GM18508 (cell line): ENCODE results near the gene CACNB3.

Source experiments
- ATAC-seq: cut with Tn5 transposase; IDR thresholded peaks from one replicate; pipeline ENCODE4 v1.9.1; 2021; ENCODE audit warnings: moderate number of reproducible peaks; ENCODE audit not compliant: insufficient read depth, unreplicated experiment

CACNB3 gene

DNA sequence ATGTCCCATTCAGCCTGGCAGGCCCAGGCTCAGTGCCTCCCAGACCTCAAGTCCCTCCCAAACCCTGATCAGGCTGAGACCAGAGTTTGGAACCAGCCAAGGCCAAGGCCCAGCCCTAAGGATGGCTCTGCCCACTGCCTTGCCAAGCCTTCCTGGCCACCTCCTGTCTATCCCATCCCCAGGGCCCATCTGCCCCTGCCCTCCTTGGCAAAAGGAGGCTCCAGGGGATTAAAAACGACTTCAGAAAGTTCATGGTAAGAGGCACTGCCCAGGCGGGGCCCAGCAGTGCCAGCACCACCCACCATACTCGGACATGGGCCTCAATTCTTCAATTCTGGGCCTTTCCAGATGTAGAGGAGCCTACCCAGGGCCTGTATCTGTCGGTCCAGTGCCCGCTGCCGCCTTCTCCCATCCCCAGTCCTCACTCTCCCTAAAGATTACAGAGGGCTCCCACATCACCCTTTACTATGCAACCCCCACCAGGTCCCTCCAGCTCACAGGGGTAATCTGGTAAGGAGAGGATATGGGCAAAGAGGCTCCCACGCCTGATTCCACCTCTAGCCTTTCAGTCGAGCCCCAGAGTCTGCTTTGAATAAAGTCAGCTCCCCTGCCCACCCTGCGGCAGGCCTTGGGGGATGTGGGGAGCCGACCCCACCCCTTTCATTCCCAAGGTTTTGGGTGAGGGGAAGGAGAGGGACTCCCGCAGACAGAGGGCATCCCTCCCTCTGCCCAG is 30.3 kb upstream of the CACNB3 start:
- no peak for ATAC-seq

- no peak for ATAC-seq
These were observed 29.8 kb upstream of the CACNB3 start for GRCh38 chr12:48788524-48788853.

DNA sequence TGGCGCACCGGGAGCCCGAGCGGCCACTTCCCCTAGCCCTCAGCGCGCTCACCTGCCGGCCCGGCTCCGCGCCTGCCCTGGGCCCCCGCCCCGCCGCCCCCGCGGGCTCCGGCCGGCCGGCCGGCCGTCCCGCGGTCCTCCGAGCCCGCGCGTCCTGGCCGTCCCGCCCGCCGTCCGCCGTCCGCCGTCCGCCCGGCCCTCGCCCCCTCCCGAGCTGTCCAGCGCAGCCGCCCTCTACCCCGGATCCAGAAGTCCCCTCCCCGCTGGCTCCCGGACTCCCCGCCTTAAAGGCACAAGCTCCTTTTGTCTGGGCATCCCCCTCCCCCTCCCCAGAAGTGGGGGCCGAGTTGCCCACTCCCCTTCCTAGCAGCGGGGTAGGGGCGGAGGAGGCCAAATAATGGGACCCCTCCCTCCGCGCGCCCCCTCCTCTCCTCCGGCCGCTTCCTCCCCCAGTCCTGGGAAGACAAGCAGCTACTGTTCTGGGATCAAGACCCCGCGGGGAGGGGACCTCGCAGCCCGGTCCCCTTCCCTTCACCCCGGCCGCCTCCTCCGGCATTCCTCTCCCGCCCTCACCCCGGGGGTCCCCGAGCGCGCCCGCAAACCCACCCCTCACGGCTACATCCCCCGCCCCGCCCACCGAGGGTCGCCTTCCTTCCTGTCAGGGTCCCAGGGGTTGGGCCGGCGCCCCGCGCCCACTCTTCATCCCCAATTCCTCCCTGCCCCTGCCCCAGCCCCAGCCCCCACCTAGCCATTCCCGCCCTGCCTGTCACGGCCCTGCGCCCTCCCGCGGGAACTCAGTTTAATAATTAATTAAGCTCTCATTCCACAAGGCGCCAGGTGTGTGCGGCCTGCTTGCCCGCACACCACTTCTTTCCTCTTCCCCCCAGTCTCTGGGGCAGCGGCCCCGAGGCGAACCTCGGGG is 29.2 kb upstream of the CACNB3 start, which contains the start of gene ADCY6:
Gene ADCY6, minus strand, starts transcription at position 236 of the 922 bp plus-strand sequence. CDS start 5,655 bp downstream, outside the sequence.
- ATAC-seq: no peak

GRCh38 chr12:48789858-48790326 is 28.4 kb upstream of the CACNB3 start:
- no peak for ATAC-seq

DNA sequence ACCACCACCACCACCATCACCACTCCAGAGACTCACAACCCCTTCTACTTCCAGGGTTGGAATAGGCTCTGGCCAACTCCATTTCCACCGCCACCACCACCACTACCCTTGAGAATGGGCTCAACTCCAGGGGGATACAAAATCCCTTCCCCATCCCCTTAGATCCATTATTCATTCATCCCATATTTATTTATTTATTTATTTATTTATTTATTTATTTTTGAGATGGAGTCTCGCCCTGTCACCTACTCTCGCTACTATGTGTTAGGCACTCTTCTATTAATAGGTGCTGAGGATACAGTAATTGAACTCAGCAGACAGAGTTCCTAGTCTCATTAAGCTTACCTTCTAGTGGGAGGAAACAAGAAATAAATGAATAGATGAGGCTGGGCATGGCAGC is 24.6 kb upstream of the CACNB3 start:
- ATAC-seq: no peak

GRCh38 chr12:48794870-48795269 is 23.4 kb upstream of the CACNB3 start:
- ATAC-seq: no peak

- ATAC-seq: no peak
These were observed 22.5 kb upstream of the CACNB3 start for GRCh38 chr12:48795550-48796455.

DNA sequence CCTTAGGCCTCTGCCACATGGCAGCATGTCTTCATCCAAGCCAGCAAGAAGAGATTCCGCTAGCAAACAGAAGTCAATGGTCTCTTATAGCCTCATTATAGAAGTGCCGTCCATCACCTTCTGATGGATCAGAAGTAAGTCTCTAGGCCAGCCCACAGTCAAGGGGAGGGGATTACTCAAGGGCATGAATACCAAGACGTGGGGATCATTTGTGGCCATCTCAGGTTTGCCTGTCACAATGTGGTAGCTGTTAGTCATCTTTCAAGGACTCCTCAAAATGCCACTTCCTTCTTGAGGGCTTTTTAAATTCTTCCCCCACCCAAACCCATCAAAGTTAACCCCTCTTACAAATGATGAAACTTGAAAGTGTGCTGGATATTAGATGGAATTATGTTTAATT is 21.3 kb upstream of the CACNB3 start:
- ATAC-seq: no peak

- ATAC-seq: no peak
These were observed 17.8 kb upstream of the CACNB3 start for GRCh38 chr12:48800457-48800856.

- ATAC-seq: no peak
These were observed 17.3 kb upstream of the CACNB3 start for GRCh38 chr12:48800971-48801370.

- no peak for ATAC-seq
These were observed 14.6 kb upstream of the CACNB3 start for GRCh38 chr12:48803675-48804074.

DNA sequence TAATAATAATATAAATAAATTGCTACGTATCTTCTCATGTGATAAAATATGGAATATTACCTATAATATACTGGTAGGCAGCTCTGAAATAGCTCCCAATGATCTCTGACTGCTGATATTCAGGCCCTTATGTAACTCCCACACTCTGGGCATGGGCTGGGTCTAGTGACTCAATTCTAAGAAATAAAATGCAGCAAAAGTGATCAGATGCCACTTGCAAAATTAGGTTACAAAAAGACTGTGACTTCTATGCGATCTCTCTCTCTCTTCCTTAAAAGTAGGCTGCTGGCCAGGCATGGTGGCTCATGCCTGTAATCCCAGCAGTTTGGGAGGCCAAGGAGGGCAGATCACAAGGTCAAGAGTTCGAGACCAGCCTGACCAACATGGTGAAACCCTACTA is 10.3 kb upstream of the CACNB3 start:
- ATAC-seq: no peak

- ATAC-seq: no peak
These were observed 7.3 kb upstream of the CACNB3 start for GRCh38 chr12:48810903-48811431.

DNA sequence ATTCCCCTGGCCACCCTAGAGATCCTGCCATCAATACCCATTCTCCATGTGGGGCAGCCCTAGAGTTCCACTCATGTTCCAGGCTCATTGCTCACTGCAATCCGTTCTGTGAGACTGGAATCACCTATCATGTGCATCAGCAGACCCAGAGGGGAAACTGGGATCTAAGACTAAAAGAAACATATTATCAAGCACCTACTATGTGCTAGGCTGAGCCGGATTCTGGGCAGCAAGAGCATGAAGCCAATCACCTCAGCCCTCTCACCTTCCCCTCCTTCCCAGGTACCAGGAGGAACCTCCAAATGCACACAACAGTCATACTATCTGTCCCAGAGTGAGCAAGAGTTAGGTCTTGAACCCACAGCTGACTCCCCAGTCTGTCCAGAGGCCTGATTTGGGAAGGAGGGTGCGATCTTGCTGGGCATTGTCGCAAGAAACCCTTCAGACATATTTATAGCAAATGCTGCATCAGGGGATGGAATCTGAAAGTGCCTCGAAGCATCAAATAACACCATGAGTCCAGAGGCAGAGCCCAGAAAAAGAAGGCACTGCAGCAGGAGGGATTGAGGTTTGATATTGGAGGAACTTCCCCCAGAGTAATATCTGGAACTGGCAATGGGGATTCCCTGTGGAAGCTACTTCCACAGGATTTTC is 6.7 kb upstream of the CACNB3 start:
- no peak for ATAC-seq

DNA sequence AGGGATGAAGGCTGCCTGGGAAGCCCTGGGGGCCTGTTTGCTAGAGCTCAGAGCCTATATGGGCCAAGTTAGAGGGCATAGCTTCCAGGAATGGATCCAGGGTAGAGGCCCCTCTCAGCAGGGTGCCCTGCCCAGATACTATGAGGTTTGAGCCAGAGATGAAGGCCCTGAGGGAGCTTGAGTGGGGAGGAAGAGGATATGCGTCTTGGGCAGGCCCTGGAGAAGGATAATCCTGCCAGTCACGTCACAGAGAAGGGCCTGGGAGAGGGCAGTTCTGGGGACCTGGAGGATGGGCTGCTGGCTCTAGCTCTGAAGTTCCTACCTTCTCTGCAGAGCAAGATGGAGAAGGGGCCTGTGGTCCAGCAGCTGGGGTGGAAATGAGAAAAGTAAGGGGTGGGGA is 5.9 kb upstream of the CACNB3 start:
- no peak for ATAC-seq

DNA sequence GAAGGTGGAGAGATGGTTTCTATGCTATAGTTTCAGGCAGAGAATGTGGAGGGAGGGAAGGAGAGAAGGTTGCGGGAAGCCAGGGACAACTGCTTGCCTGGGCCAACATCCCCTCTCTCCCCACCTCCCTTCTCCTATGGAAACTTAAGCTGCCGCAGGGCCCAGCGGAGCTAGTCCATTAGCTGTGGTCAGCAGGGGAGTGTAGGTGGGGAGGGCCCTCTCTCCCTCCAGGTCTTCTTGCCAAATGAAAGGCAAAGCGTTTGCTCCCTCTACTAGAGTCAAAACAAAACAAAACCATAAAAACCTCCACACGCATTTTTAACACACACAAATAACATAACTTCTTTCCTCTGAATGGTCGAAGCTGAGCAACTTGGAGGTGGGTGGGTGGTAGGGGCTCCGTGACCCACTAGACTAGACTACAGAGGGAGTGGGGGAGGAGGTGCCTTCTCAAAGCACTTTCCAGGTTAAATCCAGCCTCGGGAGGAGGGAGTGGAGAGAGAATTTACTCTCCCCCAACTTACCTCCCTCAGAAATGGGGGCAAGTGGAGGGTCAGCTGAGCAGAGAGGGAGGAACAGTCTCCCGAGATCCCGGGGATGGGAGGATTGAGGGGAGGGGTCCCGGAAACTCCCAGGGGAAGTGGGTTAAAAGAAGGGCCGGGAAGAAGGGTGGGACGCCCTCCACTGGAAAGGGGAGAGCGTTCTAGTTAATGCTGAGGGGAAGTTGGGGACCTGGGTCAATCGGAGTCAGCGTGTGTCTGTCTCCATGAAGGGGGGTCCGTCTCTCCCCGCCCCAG is 4.6 kb upstream of the CACNB3 start:
- ATAC-seq: no peak

DNA sequence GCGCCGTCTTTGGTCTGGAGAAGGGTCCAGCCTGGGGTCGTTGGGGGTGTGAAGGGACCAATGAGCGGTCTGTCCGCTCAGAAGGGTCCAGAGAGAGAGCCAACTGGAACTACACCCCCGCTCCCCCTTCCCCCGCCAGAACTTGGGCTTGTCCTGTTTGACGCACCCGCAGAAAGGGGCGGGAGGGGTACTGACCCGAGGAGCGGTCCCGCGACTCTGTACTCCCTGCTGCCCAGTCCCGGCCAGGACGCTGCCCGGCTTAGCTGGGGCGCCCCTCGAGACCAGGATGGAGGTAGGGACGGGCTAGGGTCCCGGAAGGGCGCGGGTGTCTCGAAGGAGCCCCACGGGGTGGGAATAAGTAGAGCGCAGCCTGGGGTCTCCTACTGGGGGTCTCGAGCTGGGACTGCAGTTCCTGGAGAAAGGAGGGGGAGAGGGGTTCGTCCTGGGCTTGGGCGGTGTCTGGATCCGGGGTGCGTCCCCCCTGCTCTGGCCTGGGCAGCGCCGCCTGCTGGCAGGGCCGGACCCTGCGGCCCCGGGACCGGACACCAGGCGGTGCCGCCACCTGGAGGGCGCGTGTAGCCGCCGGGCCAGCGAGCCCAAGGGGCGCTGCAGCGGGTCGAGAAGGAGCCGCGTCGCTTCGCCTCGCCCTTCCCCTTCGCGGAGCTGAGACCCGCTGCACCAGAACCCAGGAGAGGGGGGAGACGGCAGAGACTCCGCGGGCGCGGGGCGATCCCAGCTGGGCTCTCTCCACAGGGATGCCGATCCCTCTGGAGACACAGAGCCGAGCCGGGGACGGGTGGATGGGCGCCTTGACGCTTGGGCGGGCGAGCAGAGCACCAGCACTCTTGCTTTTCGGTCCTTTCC is 3.8 kb upstream of the CACNB3 start:
- no peak for ATAC-seq
